ENCODE measurements around the gene STAM.

DNA sequence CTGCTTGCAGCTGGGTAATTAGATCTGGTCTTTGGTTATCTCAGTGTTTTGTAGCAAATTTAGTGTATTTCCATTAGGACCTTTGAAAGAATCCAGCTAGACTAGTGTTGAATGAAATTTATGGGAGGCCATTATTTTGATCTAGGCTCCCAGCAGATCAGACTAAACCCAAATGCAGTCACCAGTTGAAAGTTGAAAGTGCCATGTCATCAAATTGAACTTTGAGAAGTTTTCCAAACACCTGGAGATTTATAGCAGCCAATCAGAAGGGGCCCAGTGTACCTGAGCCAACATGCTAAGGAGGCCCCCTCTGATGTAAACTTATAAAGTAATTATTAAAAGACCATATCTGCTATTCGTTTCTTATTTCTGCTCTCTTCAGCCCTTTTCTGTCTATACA, 96.7 kb downstream of the STAM start:
- TF ChIP-seq CTCF (IDR thresholded peaks at IDR 0.05) (no peak), POLR2AphosphoS5 (IDR thresholded peaks at IDR 0.05) (no peak), EP300 (IDR thresholded peaks at IDR 0.05) (no peak)

Data from esophagus muscularis mucosa (tissue), 4 donors.